DMS 273 treated with DMSO at 0.1 percent for 48 hours (cell line): Measurements from ENCODE around the gene MAST1.
"Not testable (repeated sequence)": the region's sequence is repeated elsewhere in the genome, so short reads cannot be mapped to it uniquely, and the experiment has no call there.

Experiments
- DNase-seq: peaks from one replicate; lab custom pipeline; 2025; lab: John Stamatoyannopoulos, UW

MAST1 gene

GRCh38 chr19:12872255-12872654, 33.9 kb downstream of the MAST1 start:
- no peak for DNase-seq

- no peak for DNase-seq
Measured at GRCh38 chr19:12872941-12873890, 34.9 kb downstream of the MAST1 start.

GRCh38 chr19:12873891-12874745, 35.8 kb downstream of the MAST1 start:
- DNase-seq = no peak

- no peak for DNase-seq
Measured at GRCh38 chr19:12875086-12875485, 36.8 kb downstream of the MAST1 start.

- DNase-seq = no peak
Measured at GRCh38 chr19:12880551-12881171, 42.3 kb downstream of the MAST1 start.

GRCh38 chr19:12881172-12881808, 43.0 kb downstream of the MAST1 start, which contains the start of gene DNASE2:
DNASE2 (minus strand) TSS chr19:12881449; CDS start chr19:12881375, 74 bp downstream.
- DNase-seq = peak; percentile 94

- no peak for DNase-seq
Measured at GRCh38 chr19:12882589-12882988, 44.3 kb downstream of the MAST1 start.

GRCh38 chr19:12884202-12884601, 45.9 kb downstream of the MAST1 start:
- no peak for DNase-seq

- no peak for DNase-seq
Measured at GRCh38 chr19:12884627-12884925, 46.3 kb downstream of the MAST1 start.

GRCh38 chr19:12884926-12885748, 46.8 kb downstream of the MAST1 start:
- DNase-seq = peak; percentile 42

GRCh38 chr19:12885749-12886650, 47.7 kb downstream of the MAST1 start:
- no peak for DNase-seq

GRCh38 chr19:12886651-12886968, 48.3 kb downstream of the MAST1 start:
- no peak for DNase-seq

- no peak for DNase-seq
Measured at GRCh38 chr19:12886969-12887747, 48.8 kb downstream of the MAST1 start, which contains the start of gene KLF1. KLF1 (minus strand) TSS chr19:12887201; CDS start chr19:12887140, 61 bp downstream.

GRCh38 chr19:12888006-12888603, 49.8 kb downstream of the MAST1 start:
- DNase-seq = no peak

GRCh38 chr19:12890299-12890786, 52.0 kb downstream of the MAST1 start:
- not testable (repeated sequence) for DNase-seq

- DNase-seq = peak; percentile 99
Measured at GRCh38 chr19:12890787-12891552, 52.7 kb downstream of the MAST1 start, which contains the start of gene GCDH. GCDH (plus strand) TSS chr19:12891160; CDS start chr19:12891305, 145 bp downstream.

- DNase-seq = no peak
Measured at GRCh38 chr19:12891553-12892021, 53.3 kb downstream of the MAST1 start.

GRCh38 chr19:12893582-12893981, 55.3 kb downstream of the MAST1 start:
- DNase-seq = no peak
